Glutamatergic neuron (in vitro differentiated cells): ENCODE data around the gene CCDC91. TPM values are rescaled to one million over a fixed set of nuclear protein-coding genes. Genes with fewer than 3 reads are reported as not detected.

Experiments used
- DNase-seq: peaks from one replicate; pipeline ENCODE4 v3.0.0; 2022
- H3K27ac Mint-ChIP-seq: one replicate; pipeline ENCODE4 v1.8.0; 2020; ENCODE audit warnings: mild to moderate bottlenecking, mixed read lengths, inconsistent platforms; ENCODE audit not compliant: unreplicated experiment
- H3K27me3 Mint-ChIP-seq: one replicate; pipeline ENCODE4 v1.8.0; 2020; ENCODE audit warnings: mild to moderate bottlenecking, moderate library complexity, mixed read lengths, inconsistent platforms; ENCODE audit not compliant: unreplicated experiment
- H3K36me3 Mint-ChIP-seq: one replicate; pipeline ENCODE4 v1.8.0; 2020; ENCODE audit warnings: mild to moderate bottlenecking, mixed read lengths, inconsistent platforms; ENCODE audit not compliant: unreplicated experiment
- H3K4me1 Mint-ChIP-seq: one replicate; pipeline ENCODE4 v1.8.0; 2020; ENCODE audit warnings: mild to moderate bottlenecking, low read depth, mixed read lengths, inconsistent platforms; ENCODE audit not compliant: unreplicated experiment
- H3K4me3 Mint-ChIP-seq: one replicate; pipeline ENCODE4 v1.8.0; 2020; ENCODE audit warnings: mild to moderate bottlenecking, mixed read lengths, inconsistent platforms; ENCODE audit not compliant: unreplicated experiment
- H3K9me3 Mint-ChIP-seq: one replicate; pipeline ENCODE4 v1.8.0; 2020; ENCODE audit warnings: mild to moderate bottlenecking, moderate library complexity, mixed read lengths, inconsistent platforms; ENCODE audit not compliant: unreplicated experiment
- CTCF ChIP-seq: fragments of 200-600 bp; sonication (generic); IDR thresholded peaks from one replicate; pipeline ENCODE4 v1.5.0; 2021; ENCODE audit not compliant: partially characterized antibody, unreplicated experiment
- total RNA-seq: library from RNA; stranded (reverse); fragmentation: NEBNext Ultra II Directional; extraction: Animal tissue kit (Norgen Biotek cat#: 25700); gene quantifications from one replicate; pipeline ENCODE4 v1.2.1, GENCODE V29; 2021; ENCODE audit not compliant: unreplicated experiment

The CCDC91 gene
- total RNA-seq, 1 donor from 2014 or later: 37.3 TPM

GRCh38 chr12:28268608-28269229, 78.5 kb downstream of the CCDC91 start:
- H3K9me3 Mint-ChIP-seq: no peaks in the 10 kb centered on the region
- no peak for TF ChIP-seq CTCF
- H3K27ac Mint-ChIP-seq: no peak overlapping the region
- no peak for DNase-seq
- no peak overlapping the region for H3K4me3 Mint-ChIP-seq
- H3K27me3 Mint-ChIP-seq: no peaks in the 10 kb centered on the region
- peaks cover 11% of the 10 kb centered on the region for H3K36me3 Mint-ChIP-seq
- H3K4me1 Mint-ChIP-seq: no peaks in the 10 kb centered on the region

- Mint-ChIP-seq H3K27me3 (no peaks in the 10 kb centered on the region), H3K36me3 (peaks cover 11% of the 10 kb centered on the region), H3K27ac (no peak overlapping the region), H3K4me3 (no peak overlapping the region), H3K4me1 (no peaks in the 10 kb centered on the region), H3K9me3 (peaks cover 2% of the 10 kb centered on the region)
- DNase-seq: no peak
- no peak for TF ChIP-seq CTCF
Measured at GRCh38 chr12:28269851-28270250, 79.6 kb downstream of the CCDC91 start.

- no peak overlapping the region for H3K4me3 Mint-ChIP-seq
- H3K27ac Mint-ChIP-seq: no peak overlapping the region
- peaks cover 2% of the 10 kb centered on the region for H3K9me3 Mint-ChIP-seq
- DNase-seq: no peak
- no peaks in the 10 kb centered on the region for H3K4me1 Mint-ChIP-seq
- H3K27me3 Mint-ChIP-seq: no peaks in the 10 kb centered on the region
- no peaks in the 10 kb centered on the region for H3K36me3 Mint-ChIP-seq
- no peak for TF ChIP-seq CTCF
Measured at GRCh38 chr12:28278499-28278898, 88.2 kb downstream of the CCDC91 start.

DNA sequence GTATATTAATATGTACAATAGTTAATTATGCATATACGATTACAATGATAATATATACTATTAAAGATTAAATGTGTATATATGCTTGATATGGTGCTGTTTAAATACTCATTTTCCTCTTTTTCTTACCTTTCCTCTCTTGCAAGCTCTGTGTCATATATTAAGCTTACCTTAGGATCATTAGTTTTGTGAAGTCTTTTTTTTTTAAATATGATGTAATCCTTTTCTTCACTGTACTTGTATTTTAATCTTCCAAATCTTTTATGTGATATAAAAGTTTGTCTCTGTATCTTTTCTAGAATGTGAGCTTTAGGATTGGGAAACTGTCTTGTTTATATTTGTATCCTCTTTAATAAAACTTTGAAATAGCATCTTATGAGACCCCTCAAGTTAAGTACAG, 88.7 kb downstream of the CCDC91 start:
- no peak overlapping the region for H3K27ac Mint-ChIP-seq
- peaks cover 2% of the 10 kb centered on the region for H3K9me3 Mint-ChIP-seq
- H3K36me3 Mint-ChIP-seq: no peaks in the 10 kb centered on the region
- H3K4me1 Mint-ChIP-seq: no peaks in the 10 kb centered on the region
- TF ChIP-seq CTCF: no peak
- H3K27me3 Mint-ChIP-seq: no peaks in the 10 kb centered on the region
- DNase-seq: no peak
- H3K4me3 Mint-ChIP-seq: no peak overlapping the region

DNA sequence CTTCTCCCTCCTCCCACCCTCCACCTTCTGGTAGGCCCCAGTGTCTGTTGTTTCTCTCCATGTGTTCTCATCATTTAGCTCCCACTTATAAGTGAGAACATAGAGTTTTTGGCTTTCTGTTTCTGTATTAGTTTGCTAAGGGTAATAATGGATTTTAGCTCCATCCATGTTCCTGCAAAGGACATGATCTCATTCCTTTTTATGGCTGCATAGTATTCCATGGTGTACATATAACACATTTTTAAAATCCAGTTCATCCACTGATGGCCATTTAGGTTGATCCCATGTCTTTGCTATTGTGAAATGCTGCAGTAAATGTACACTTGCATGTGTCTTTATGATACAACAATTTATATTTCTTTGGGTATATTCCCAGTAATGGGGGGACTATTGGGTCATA, 96.1 kb downstream of the CCDC91 start:
- Mint-ChIP-seq H3K4me1 (no peaks in the 10 kb centered on the region), H3K4me3 (no peak overlapping the region), H3K36me3 (peaks cover 11% of the 10 kb centered on the region), H3K27ac (no peak overlapping the region), H3K27me3 (peaks cover 2% of the 10 kb centered on the region), H3K9me3 (peaks cover 5% of the 10 kb centered on the region)
- no peak for DNase-seq
- TF ChIP-seq CTCF: no peak
